Breast epithelium (tissue), 3 donors: ENCODE measurements around the gene IL1RL2.

ENCODE experiments used
- CTCF ChIP-seq, 3 donors: fragments of 450-650 bp; IDR thresholded peaks; one replicate each; pipeline ENCODE4 v1.5.1; 2016 to 2017; ENCODE audit warnings: antibody characterized with exemption in 3 of 3, mild to moderate bottlenecking in 3 of 3, moderate library complexity in 3 of 3
- POLR2A ChIP-seq: fragments of 450-650 bp; IDR thresholded peaks from one replicate; pipeline ENCODE4 v1.6.1; 2016; ENCODE audit warnings: antibody characterized with exemption, mild to moderate bottlenecking, moderate library complexity
- POLR2AphosphoS5 ChIP-seq, 3 donors: sonication (generic); formaldehyde crosslinking; IDR thresholded peaks; one replicate each; pipeline ENCODE4 v1.6.1; 2017; ENCODE audit warnings: antibody characterized with exemption in 3 of 3

GRCh38 chr2:102145934-102146333 lies 40.9 kb upstream of the IL1RL2 start:
- TF ChIP-seq CTCF (IDR thresholded peaks at IDR 0.05) (no peak), POLR2A (no peak), POLR2AphosphoS5 (IDR thresholded peaks at IDR 0.05) (no peak)
